HG02852 (cell line): ENCODE data around the gene MDFIC.
A peak's percentile ranks its signal among the peaks of the same experiment; 100 is the strongest.

Experiments
- ATAC-seq: cut with Tn5 transposase; IDR thresholded peaks from one replicate; pipeline ENCODE4 v1.9.1; 2021; ENCODE audit warnings: mild to moderate bottlenecking, moderate library complexity; ENCODE audit not compliant: unreplicated experiment

MDFIC gene

GRCh38 chr7:115032715-115033703, 111.1 kb downstream of the MDFIC start:
- ATAC-seq = no peak

- peak; percentile 48 for ATAC-seq
Measured at GRCh38 chr7:115033917-115034459, 112.1 kb downstream of the MDFIC start.

GRCh38 chr7:115034515-115034914, 112.6 kb downstream of the MDFIC start:
- ATAC-seq = no peak

- no peak for ATAC-seq
Measured at GRCh38 chr7:115037128-115037802, 115.4 kb downstream of the MDFIC start.

- ATAC-seq = no peak
Measured at GRCh38 chr7:115038158-115038557, 116.3 kb downstream of the MDFIC start.

- no peak for ATAC-seq
Measured at GRCh38 chr7:115040057-115040456, 118.2 kb downstream of the MDFIC start.

- no peak for ATAC-seq
Measured at GRCh38 chr7:115040495-115040894, 118.6 kb downstream of the MDFIC start.

GRCh38 chr7:115042596-115042995, 120.7 kb downstream of the MDFIC start:
- ATAC-seq = no peak

GRCh38 chr7:115043605-115044004, 121.7 kb downstream of the MDFIC start:
- no peak for ATAC-seq

- no peak for ATAC-seq
Measured at GRCh38 chr7:115044224-115044623, 122.3 kb downstream of the MDFIC start.

- ATAC-seq = no peak
Measured at GRCh38 chr7:115047958-115048720, 126.2 kb downstream of the MDFIC start.

GRCh38 chr7:115052706-115053105, 130.8 kb downstream of the MDFIC start:
- no peak for ATAC-seq

- ATAC-seq = no peak
Measured at GRCh38 chr7:115054478-115055065, 132.7 kb downstream of the MDFIC start.

GRCh38 chr7:115056019-115056418, 134.1 kb downstream of the MDFIC start:
- no peak for ATAC-seq

GRCh38 chr7:115058726-115059125, 136.8 kb downstream of the MDFIC start:
- ATAC-seq = no peak

- ATAC-seq = no peak
Measured at GRCh38 chr7:115059321-115059720, 137.4 kb downstream of the MDFIC start.

GRCh38 chr7:115060095-115060870, 138.4 kb downstream of the MDFIC start:
- peak; percentile 84 for ATAC-seq

GRCh38 chr7:115066050-115066449, 144.2 kb downstream of the MDFIC start:
- peak; percentile 76 for ATAC-seq

- ATAC-seq = peak; percentile 71
Measured at GRCh38 chr7:115066634-115067033, 144.7 kb downstream of the MDFIC start.

GRCh38 chr7:115068220-115068619, 146.3 kb downstream of the MDFIC start:
- ATAC-seq = no peak
